ENCODE measurements around the gene NBR1.
"Not testable (repeated sequence)": the region's sequence is repeated elsewhere in the genome, so short reads cannot be mapped to it uniquely, and the experiment has no call there.

Gene NBR1

DNA sequence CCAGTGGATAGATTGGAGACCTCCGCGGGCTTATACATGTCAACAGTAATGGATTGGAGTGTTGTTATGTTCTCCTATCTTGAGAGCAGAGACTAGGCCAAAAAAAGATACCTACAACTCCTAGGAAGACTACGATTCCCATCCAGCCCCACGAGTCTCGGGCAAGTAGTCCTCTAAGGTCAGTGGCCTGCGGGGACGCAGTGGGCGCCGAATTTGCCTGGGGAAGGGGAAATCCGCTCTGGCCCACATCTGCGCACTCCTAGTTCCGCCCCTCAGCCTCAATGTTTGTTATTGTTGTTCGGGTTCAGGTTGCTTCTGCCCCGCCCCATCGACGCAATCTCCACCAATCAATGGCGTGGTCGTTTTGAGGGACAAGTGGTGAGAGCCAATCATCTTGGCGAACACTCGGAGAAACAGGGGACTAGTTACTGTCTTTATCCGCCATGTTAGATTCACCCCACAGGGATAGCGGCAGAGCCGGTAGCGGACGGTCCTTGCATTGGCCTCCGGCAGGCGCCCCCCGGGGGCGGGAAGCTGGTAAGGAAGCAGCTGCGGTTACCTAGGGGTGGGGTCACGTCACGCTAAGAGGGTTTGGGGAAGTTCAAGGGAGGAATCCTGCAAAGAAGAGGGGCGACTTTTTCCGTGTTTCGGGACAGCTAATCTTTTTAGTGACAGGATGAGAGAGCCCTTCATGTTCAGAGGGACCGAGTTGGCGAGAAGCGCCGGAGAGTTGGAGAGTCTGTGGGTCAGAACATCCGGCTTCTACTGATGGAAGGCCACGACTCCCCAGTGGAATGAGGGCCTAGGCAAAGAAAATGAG, at the start of gene NBR1:
Gene NBR1, plus strand, starts transcription at position 449 of the 820 bp plus-strand sequence. CDS start 4,586 bp downstream, outside the sequence.
- DNase-seq, result peak; percentile 97

GRCh38 chr17:43125133-43125966, 45.7 kb upstream of the NBR1 start, which contains the start of gene BRCA1:
Gene BRCA1 (minus strand): TSS chr17:43125364. CDS start chr17:43124096, 1,268 bp downstream.
- DNase-seq, result peak; percentile 100

DNA sequence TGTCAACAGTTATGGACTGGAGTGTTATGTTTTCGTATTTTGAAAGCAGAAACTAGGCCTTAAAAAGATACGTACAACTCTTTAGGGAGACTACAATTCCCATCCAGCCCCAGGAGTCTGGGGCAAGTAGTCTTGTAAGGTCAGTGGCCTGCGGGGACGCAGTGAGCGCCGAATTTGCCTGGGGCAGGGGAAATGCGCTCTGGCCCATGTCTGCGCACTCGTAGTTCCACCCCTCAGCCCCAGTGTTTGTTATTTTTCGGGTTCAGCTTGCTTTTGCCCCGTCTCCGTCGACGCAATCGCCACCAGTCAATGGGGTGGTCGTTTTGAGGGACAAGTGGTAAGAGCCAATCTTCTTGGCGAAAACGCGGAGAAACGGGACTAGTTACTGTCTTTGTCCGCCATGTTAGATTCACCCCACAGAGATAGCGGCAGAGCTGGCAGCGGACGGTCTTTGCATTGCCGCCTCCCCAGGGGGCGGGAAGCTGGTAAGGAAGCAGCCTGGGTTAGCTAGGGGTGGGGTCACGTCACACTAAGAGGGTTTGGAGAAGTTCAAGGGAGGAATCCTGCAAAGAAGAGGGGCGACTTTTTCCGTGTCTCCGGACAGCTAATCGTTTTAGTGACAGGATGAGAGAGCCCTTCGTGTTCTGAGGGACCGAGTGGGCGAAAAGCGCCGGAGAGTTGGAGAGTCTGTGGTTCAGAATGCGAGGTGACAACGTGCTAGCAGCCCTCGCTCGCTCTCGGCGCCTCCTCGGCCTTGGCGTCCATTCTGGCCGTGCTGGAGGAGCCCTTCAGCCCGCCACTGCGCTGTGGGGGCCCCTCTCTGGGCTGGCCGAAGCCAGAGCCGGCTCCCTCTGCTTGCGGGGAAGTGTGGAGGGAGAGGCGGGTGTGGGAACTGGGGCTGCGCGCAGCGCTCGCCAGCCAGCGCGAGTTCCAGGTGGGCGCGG, 44.8 kb upstream of the NBR1 start:
- DNase-seq, result no peak

- no peak for DNase-seq
These were observed 44.1 kb upstream of the NBR1 start for GRCh38 chr17:43126911-43127290.

- not testable (repeated sequence) for DNase-seq
These were observed 43.6 kb upstream of the NBR1 start for GRCh38 chr17:43127333-43127876.

DNA sequence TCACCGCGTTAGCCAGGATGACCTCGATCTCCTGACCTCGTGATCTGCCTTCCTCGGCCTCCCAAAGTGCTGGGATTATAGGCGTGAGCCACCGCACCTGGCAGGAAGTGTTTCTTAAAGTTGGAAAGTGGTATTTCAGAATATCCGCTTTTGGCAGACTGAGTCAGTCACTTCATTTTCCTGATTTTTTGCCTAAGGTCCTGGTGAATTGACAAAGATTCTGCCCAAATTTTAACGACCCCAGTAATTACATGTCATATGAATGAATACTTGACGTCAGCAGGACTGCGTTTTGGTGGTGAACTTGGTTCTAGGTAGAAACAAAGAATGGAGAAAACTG, 41.4 kb upstream of the NBR1 start:
- DNase-seq, result no peak

DNA sequence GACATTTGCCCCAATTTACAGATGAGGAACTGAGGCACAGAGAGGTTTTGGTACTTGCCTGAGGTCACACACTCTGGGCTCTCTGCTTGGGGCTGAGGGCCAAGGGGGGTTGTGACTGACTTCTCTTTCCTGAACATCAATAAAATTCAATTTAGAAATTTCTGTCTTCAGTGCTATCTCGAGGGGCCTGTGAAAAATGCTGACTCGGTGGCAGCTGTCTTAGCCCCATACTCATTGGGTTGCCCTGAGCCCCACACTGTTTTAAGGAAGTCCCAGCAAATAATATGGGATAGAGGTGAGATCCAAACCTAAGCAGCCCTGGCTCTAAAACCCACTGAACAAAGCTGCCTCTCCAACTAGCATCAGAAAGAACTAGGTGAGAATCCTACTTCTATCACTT, 38.9 kb upstream of the NBR1 start:
- DNase-seq, result no peak

GRCh38 chr17:43133439-43133838, 37.6 kb upstream of the NBR1 start:
- DNase-seq, result not testable (repeated sequence)

GRCh38 chr17:43134774-43135453, 36.1 kb upstream of the NBR1 start:
- DNase-seq, result no peak

GRCh38 chr17:43135454-43135819, 35.6 kb upstream of the NBR1 start:
- no peak for DNase-seq

- DNase-seq, result not testable (repeated sequence)
These were observed 34.4 kb upstream of the NBR1 start for GRCh38 chr17:43136574-43136973.

GRCh38 chr17:43138531-43138930, 32.5 kb upstream of the NBR1 start:
- not testable (repeated sequence) for DNase-seq

- DNase-seq, result no peak
These were observed 30.4 kb upstream of the NBR1 start for GRCh38 chr17:43140396-43141332.

- no peak for DNase-seq
These were observed 28.9 kb upstream of the NBR1 start for GRCh38 chr17:43142153-43142552.

DNA sequence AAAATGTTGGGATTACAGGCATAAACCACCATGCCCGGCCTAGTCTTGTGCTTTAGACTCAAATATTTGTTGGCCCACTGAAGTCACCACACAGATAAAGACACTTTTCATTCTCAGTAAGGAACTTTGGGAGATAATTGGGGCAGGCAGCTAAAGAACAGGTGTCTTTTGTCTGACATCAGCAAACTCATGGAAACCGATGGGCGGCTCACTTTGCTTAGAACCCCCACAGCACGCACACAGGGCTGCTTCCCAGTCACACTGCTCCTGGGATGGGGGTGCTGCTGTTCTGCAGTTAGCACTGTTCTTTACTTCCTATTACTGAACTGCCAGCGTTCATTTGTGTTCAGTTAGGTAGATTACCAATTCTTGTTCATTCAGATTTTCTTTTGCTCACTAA, 27.8 kb upstream of the NBR1 start:
- no peak for DNase-seq

GRCh38 chr17:43146649-43147048, 24.4 kb upstream of the NBR1 start:
- DNase-seq, result no peak

GRCh38 chr17:43151880-43152456, 19.0 kb upstream of the NBR1 start:
- DNase-seq, result no peak

- not testable (repeated sequence) for DNase-seq
These were observed 17.7 kb upstream of the NBR1 start for GRCh38 chr17:43153197-43153835.

DNA sequence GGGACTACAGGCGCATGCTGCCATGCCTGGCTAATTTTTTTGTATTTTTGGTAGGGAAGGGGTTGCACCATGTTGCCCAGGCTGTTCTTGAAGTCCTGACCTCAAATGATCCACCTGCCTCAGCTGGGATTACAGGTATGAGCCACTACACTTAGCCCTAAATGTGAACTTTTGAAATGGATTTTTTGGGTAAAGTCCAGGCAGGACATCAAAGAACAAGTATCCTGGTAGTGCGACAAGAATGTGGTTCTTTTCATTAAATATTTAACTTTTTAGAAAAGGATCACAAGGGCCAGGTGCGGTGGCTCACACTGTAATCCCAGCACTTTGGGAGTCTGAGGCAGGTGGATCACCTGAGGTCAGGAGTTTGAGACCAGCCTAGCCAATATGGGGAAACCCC, 15.3 kb upstream of the NBR1 start:
- DNase-seq, result no peak

- DNase-seq, result not testable (repeated sequence)
These were observed 11.8 kb upstream of the NBR1 start for GRCh38 chr17:43159232-43159631.

Data from NCI-H2171 treated with DMSO at 0.1 percent for 48 hours (cell line).